ENCODE results near the gene SENP1. TPM values are rescaled to one million over a fixed set of nuclear protein-coding genes. Genes with fewer than 3 reads are reported as not detected.

The SENP1 gene
- total and polyA plus RNA-seq, 12 donors: 3.0 to 21.6 (median 11.2) TPM

- WGBS, 4 donors: 64 to 73% (median 67%) methylated on average over 5 of the region's 5 CpGs
- Histone ChIP-seq H3K9me3 (replicated peaks in 1 of 3) (no peaks in the 10 kb centered on the region), H3K4me1 (replicated peaks in 1 of 2) (no peaks in the 10 kb centered on the region), H3K4me3 (no peak overlapping the region), H3K27me3 (no peaks in the 10 kb centered on the region), H3K27ac (no peak overlapping the region), H3K36me3 (replicated peaks in 1 of 2) (no peaks in the 10 kb centered on the region)
- no peak for DNase-seq
- intact Hi-C loops (cut with DNase I): no loop called here
- no peak for TF ChIP-seq POLR2A (IDR thresholded peaks at IDR 0.05)
- no peak for TF ChIP-seq CTCF (IDR thresholded peaks at IDR 0.05)
These were observed 67.8 kb downstream of the SENP1 start for GRCh38 chr12:48038085-48038484.

- whole genome bisulfite sequencing, 4 donors: 48 to 54% (median 52%) methylated on average over 8 to 9 of the region's 9 CpGs
These were observed 68.5 kb downstream of the SENP1 start for GRCh38 chr12:48037267-48037915.

GRCh38 chr12:48036818-48037217, 69.1 kb downstream of the SENP1 start:
- WGBS, 4 donors: 85 to 91% (median 89%) methylated on average over 4 of the region's 4 CpGs
- no peak for DNase-seq
- no peak overlapping the region for H3K27ac ChIP-seq
- H3K36me3 ChIP-seq (replicated peaks in 1 of 2): no peaks in the 10 kb centered on the region
- intact Hi-C loops (cut with DNase I): no loop called here
- no peaks in the 10 kb centered on the region for H3K27me3 ChIP-seq
- H3K4me3 ChIP-seq: no peak overlapping the region
- no peak for TF ChIP-seq CTCF (IDR thresholded peaks at IDR 0.05)
- no peak for TF ChIP-seq POLR2A (IDR thresholded peaks at IDR 0.05)
- H3K9me3 ChIP-seq (replicated peaks in 1 of 3): no peaks in the 10 kb centered on the region
- no peaks in the 10 kb centered on the region for H3K4me1 ChIP-seq (replicated peaks in 1 of 2)

More at GRCh38 chr12:48037267-48037915, 68.5 kb downstream of the SENP1 start:
- no peak for TF ChIP-seq POLR2A (IDR thresholded peaks at IDR 0.05)
- no peak for TF ChIP-seq CTCF (IDR thresholded peaks at IDR 0.05)
- Histone ChIP-seq H3K27me3 (no peaks in the 10 kb centered on the region), H3K36me3 (replicated peaks in 1 of 2) (no peaks in the 10 kb centered on the region), H3K9me3 (replicated peaks in 1 of 3) (no peaks in the 10 kb centered on the region), H3K4me1 (replicated peaks in 1 of 2) (no peaks in the 10 kb centered on the region), H3K4me3 (no peak overlapping the region), H3K27ac (no peak overlapping the region)
- intact Hi-C loops (cut with DNase I): no loop called here
- DNase-seq: no peak

- Histone ChIP-seq H3K36me3 (replicated peaks in 1 of 2) (no peaks in the 10 kb centered on the region), H3K4me3 (no peak overlapping the region), H3K9me3 (replicated peaks in 1 of 3) (no peaks in the 10 kb centered on the region), H3K27me3 (no peaks in the 10 kb centered on the region), H3K4me1 (replicated peaks in 1 of 2) (no peaks in the 10 kb centered on the region), H3K27ac (no peak overlapping the region)
- 87 to 98% (median 94%) methylated on average over 8 of the region's 8 CpGs for WGBS, 4 donors
- TF ChIP-seq POLR2A (IDR thresholded peaks at IDR 0.05): no peak
- no peak for TF ChIP-seq CTCF (IDR thresholded peaks at IDR 0.05)
- intact Hi-C loops (cut with DNase I): no loop called here
- no peak for DNase-seq
These were observed 70.8 kb downstream of the SENP1 start for GRCh38 chr12:48034835-48035805.

All from adrenal gland (tissue), 12 donors.